ENCODE measurements around the gene ZNF394. TPM values are rescaled to one million over a fixed set of nuclear protein-coding genes. Genes with fewer than 3 reads are reported as not detected.
A peak's percentile ranks its signal among the peaks of the same experiment; 100 is the strongest.

ZNF394 gene
- total and polyA plus RNA-seq, 9 of the 15 experiments (the other 6 are each of a cell fraction or from before 2014, with no cell fraction given) = 2.9 to 32.2 (median 24.2) TPM

DNA sequence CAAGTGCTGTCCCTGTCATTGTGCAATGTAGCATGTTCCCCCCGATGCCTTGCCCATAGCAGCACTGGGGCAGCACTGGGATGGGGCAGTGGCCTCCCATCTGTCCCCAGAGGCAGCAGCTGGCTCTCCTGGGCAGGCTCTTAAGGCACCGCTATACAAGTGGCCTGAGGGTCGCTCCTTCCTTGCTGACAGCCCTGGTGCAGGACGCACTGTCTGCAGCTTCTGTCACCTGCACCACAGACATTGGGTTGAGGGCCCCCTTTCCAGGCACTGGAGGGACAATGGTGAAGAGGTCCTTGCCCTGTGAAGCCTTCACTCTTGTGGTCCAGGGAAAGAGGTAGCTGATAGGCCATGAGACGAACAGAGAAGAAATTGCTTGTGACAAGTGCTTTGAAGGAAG is 50.8 kb downstream of the ZNF394 start:
- BruUV-seq (replicated peaks) = no TSS peak
- peaks cover 3% of the 10 kb centered on the region; the same call in 1 of the 2 replicates for H4K20me1 ChIP-seq (replicated peaks; ENCODE audit: control insufficient read depth, insufficient read depth, low read length)
- ChIA-PET POLR2A (interaction anchor here (0.7 to 2.6 kb wide), 4 partner anchors 10 to 435 kb away, joined by 3 to 11 read pairs (median 5); partner anchors contain the start of genes CPSF4 and PTCD1), CTCF (ENCODE audit: low intra/inter-chr PET ratio) (no interaction called here)
- FAIRE-seq (no peak), DNase-seq (ENCODE audit: extremely low read depth in 1 of 4, low spot score in 3 of 4) (no peak), ATAC-seq (no peak)
- no peaks in the 10 kb centered on the region for H3K27me3 ChIP-seq (ENCODE audit: control insufficient read depth in 2 of 2, insufficient read depth in 2 of 2, low read length in 2 of 2)
- no peak overlapping the region for H3K4me3 ChIP-seq
- no peak overlapping the region for H3K4me2 ChIP-seq (ENCODE audit: insufficient read depth, low read length)
- no peak overlapping the region for H3K27ac ChIP-seq (ENCODE audit: extremely low read depth, low read depth, low read length)
- H3K4me1 ChIP-seq (replicated peaks in 1 of 2; ENCODE audit: control insufficient read depth in 2 of 2, insufficient read depth in 2 of 2, low read length in 2 of 2) = peaks cover 0 to 10% of the 10 kb centered on the region in 2 experiments; a peak in 1 of 5 replicates
- in situ Hi-C loops (cut with MboI) (no loop called here), intact Hi-C loops (cut with micrococcal nuclease) (no loop called here)
- no peaks in the 10 kb centered on the region for H3K9me1 ChIP-seq (ENCODE audit: control insufficient read depth, insufficient read depth, low read length)
- peaks cover 5% of the 10 kb centered on the region; the same call in 1 of the 3 replicates for H3K79me2 ChIP-seq (ENCODE audit: control insufficient read depth, insufficient read depth, low read length)
- no peak overlapping the region for H2AFZ ChIP-seq (ENCODE audit: low read depth, low read length)
- no peak overlapping the region; a peak in 1 of 4 replicates for H3K9ac ChIP-seq (ENCODE audit: insufficient read depth in 1 of 2, low read depth in 2 of 2, low read length in 2 of 2)
- 94% methylated on average over 5 of the region's 5 CpGs for WGBS (ENCODE audit: insufficient coverage, low coverage, missing lambda C conversion rate)
- H3K36me3 ChIP-seq (ENCODE audit: control insufficient read depth, insufficient read depth, low read length) = peaks cover 95% of the 10 kb centered on the region
- 0 out of 2 replicates have a peak, but pooled peaks cover 2% of the 10 kb centered on the region for H3K9me3 ChIP-seq (replicated peaks; ENCODE audit: control insufficient read depth, insufficient read depth, low read depth, low read length)
- TF ChIP-seq SPI1 (IDR thresholded peaks at IDR 0.05; ENCODE audit: borderline replicate concordance, low read depth, low read length) = no peak
- TF ChIP-seq FOXJ2 (tag; IDR thresholded peaks at IDR 0.05) = no peak
- no peak for TF ChIP-seq ZNF77 (CRISPR knock-in tag; IDR thresholded peaks at IDR 0.05)
- peak; percentile 10; the same call in 1 of the 2 replicates for TF ChIP-seq POLR2G (IDR thresholded peaks at IDR 0.05; ENCODE audit: low read depth, low read length)
- no peak for TF ChIP-seq GABPB2 (CRISPR knock-in tag; conservative IDR thresholded peaks at IDR 0.05)
- TF ChIP-seq MYC (IDR thresholded peaks at IDR 0.05; ENCODE audit: low read depth, low read length) = no peak
- TF ChIP-seq MYC (CRISPR knock-in tag; IDR thresholded peaks at IDR 0.05; ENCODE audit: borderline replicate concordance, low read depth) = no peak

Data from K562 (cell line).